ENCODE measurements around the gene MTSS2. TPM values are rescaled to one million over a fixed set of nuclear protein-coding genes. Genes with fewer than 3 reads are reported as not detected.

Gene MTSS2
- total RNA-seq, 1 experiment from 2014 or later: 27.1 TPM

DNA sequence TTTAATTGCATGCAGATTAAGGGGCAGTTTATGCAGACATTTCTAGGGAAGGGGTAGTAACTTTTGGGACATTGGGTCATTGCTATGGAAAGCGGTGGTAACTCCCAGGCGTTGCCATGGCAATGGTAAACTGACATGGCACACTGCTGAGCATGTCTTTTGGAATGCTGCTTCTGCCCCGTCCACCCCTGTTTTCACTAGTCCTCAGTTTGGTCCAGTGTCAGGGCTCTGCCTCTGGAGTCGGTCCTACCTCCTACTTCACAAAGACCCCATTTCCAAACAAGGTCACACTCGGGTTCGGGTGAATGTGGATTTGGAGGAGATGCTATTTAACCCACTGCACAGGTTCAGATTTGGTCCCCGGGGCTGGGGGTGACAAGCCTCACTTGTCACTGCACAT lies 36.6 kb downstream of the MTSS2 start:
- CTCF ChIA-PET: interaction anchor here (0.6 kb wide), 1 partner anchor 146 kb away, joined by 3 read pairs; no protein-coding TSS in a partner anchor
- Mint-ChIP-seq H3K36me3 (ENCODE audit: insufficient read depth, unreplicated experiment) (no peaks in the 10 kb centered on the region), H3K4me1 (ENCODE audit: low read depth, unreplicated experiment) (peaks cover 16% of the 10 kb centered on the region), H3K27me3 (ENCODE audit: unreplicated experiment) (peaks cover 12% of the 10 kb centered on the region), H3K27ac (ENCODE audit: unreplicated experiment) (no peak overlapping the region), H3K4me3 (ENCODE audit: low read depth, unreplicated experiment) (no peak overlapping the region), H3K9me3 (ENCODE audit: low read depth, unreplicated experiment) (no peaks in the 10 kb centered on the region)
- DNase-seq: no peak
- intact Hi-C loops (cut with micrococcal nuclease; ENCODE audit: unreplicated experiment): no loop called here
- TF ChIP-seq, protein P1, sequence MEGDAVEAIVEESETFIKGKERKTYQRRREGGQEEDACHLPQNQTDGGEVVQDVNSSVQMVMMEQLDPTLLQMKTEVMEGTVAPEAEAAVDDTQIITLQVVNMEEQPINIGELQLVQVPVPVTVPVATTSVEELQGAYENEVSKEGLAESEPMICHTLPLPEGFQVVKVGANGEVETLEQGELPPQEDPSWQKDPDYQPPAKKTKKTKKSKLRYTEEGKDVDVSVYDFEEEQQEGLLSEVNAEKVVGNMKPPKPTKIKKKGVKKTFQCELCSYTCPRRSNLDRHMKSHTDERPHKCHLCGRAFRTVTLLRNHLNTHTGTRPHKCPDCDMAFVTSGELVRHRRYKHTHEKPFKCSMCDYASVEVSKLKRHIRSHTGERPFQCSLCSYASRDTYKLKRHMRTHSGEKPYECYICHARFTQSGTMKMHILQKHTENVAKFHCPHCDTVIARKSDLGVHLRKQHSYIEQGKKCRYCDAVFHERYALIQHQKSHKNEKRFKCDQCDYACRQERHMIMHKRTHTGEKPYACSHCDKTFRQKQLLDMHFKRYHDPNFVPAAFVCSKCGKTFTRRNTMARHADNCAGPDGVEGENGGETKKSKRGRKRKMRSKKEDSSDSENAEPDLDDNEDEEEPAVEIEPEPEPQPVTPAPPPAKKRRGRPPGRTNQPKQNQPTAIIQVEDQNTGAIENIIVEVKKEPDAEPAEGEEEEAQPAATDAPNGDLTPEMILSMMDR (IDR thresholded peaks at IDR 0.05; ENCODE audit: unreplicated experiment): no peak
- BruUV-seq (replicated peaks): no TSS peak

DNA sequence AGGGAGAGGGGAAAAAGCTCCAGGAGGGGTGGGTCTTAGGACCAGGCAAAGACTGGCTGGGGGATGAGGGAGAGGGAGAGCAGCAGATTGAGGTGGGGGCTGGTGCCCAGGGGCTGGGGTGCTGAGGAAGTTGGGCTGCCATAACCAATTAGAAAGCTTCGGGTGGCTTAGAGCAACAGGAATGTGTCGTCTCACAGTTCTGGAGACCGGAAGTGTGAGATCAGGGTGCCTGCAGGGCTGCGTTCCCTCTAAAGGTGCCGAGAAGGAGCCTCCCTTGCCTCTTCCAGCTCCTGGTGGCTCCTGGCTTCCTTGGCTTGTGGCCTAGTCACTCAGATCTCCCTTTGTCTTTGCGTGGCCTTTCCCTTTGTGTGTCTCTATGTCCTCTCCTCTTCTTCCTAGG lies 37.2 kb downstream of the MTSS2 start:
- BruUV-seq (replicated peaks): no TSS peak
- CTCF ChIA-PET: interaction anchor here (0.6 kb wide), 1 partner anchor 147 kb away, joined by 3 read pairs; no protein-coding TSS in a partner anchor
- TF ChIP-seq, protein P1 (IDR thresholded peaks at IDR 0.05; ENCODE audit: unreplicated experiment): no peak
- no peaks in the 10 kb centered on the region for H3K36me3 Mint-ChIP-seq (ENCODE audit: insufficient read depth, unreplicated experiment)
- H3K4me1 Mint-ChIP-seq (ENCODE audit: low read depth, unreplicated experiment): peaks cover 10% of the 10 kb centered on the region
- DNase-seq: no peak
- no peaks in the 10 kb centered on the region for H3K9me3 Mint-ChIP-seq (ENCODE audit: low read depth, unreplicated experiment)
- peaks cover 13% of the 10 kb centered on the region for H3K27me3 Mint-ChIP-seq (ENCODE audit: unreplicated experiment)
- H3K4me3 Mint-ChIP-seq (ENCODE audit: low read depth, unreplicated experiment): no peak overlapping the region
- H3K27ac Mint-ChIP-seq (ENCODE audit: unreplicated experiment): no peak overlapping the region
- intact Hi-C loops (cut with micrococcal nuclease; ENCODE audit: unreplicated experiment): no loop called here

DNA sequence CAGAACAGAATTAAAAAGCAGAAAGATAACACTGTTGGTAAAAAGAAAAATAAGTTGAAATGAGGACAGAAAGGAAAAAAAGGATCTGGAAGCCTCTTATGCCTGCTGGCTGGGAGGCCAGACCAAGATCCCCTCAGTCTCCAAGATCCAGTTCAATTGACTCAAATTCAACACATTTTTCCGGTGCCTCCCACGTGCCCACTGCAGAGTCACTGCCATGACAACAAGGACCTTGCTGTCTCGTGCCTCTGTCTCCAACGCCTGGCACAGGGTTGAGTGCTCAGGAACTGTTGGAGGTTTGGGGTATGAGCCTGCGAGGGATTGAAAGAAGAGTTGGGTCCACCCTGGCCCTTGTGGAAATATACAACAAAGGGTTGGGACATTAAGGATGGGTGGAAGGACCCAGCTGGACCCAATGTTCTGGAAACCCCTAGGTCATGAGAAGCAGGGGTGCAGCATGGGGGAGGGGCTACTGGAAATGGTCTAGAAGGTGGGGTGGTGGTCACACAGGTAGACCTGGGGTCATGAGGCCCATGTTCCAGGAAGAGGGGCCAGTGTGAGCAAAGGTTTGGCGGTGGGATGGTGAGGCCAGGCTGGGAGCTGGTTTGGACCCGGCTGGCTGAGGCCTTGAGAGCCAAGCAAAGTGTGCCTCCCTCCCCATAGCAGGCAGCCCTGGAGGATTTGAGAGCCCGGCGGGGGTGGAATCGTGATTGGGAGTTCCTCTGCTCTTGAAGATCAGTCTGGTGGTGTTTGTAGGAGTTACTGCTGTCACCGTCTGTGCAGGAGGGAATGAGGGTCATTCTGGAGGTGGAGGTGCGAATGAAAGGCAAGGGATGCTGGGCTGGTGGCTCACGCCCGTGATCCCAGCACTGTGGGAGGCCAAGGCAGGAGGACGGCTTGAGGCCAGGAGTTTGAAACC lies 38.2 kb downstream of the MTSS2 start:
- CTCF ChIA-PET: no interaction called here
- no TSS peak for BruUV-seq (replicated peaks)
- Mint-ChIP-seq H3K9me3 (ENCODE audit: low read depth, unreplicated experiment) (no peaks in the 10 kb centered on the region), H3K36me3 (ENCODE audit: insufficient read depth, unreplicated experiment) (no peaks in the 10 kb centered on the region), H3K4me1 (ENCODE audit: low read depth, unreplicated experiment) (peaks cover 8% of the 10 kb centered on the region), H3K4me3 (ENCODE audit: low read depth, unreplicated experiment) (no peak overlapping the region), H3K27ac (ENCODE audit: unreplicated experiment) (no peak overlapping the region), H3K27me3 (ENCODE audit: unreplicated experiment) (peaks cover 18% of the 10 kb centered on the region)
- TF ChIP-seq, protein P1 (IDR thresholded peaks at IDR 0.05; ENCODE audit: unreplicated experiment): no peak
- intact Hi-C loops (cut with micrococcal nuclease; ENCODE audit: unreplicated experiment): no loop called here
- DNase-seq: no peak

DNA sequence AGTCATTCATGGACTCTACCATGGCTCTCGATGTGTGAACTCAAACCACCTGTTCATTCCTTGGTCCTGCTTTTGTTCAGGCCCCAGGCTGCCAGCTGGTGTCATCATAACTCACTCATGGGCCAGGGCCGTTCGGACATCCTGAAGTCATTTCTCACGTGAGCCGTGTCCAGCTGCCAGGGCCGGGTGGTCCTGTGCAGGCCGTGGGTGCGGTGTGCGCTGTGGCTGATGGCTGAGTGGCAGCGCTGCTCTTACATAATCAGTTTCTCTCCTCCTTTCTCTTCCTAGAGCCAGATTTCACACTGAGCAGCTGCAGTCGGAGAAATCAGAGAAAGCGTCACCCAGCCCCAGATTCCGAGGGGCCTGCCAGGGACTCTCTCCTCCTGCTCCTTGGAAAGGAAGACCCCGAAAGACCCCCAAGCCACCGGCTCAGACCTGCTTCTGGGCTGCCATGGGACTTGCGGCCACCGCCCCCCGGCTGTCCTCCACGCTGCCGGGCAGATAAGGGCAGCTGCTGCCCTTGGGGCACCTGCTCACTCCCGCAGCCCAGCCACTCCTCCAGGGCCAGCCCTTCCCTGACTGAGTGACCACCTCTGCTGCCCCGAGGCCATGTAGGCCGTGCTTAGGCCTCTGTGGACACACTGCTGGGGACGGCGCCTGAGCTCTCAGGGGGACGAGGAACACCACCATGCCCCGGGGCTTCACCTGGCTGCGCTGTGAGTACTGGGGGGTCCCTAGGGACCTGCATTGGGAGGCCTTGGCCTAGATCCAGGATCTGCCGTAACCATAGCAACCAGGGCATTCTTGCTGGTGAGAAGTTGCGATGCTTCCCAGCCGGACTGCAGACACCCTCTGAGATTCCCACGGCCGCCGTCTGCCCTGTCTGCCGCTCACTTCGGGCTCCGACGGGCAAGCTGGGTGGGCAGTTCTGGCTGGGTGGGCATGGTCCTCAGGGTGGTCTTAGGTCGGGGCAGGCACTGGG lies 39.3 kb downstream of the MTSS2 start, which contains the start of gene IL34:
TSS of gene IL34 (plus strand) at position 300 of the 982 bp plus-strand sequence. CDS start at position 689, 389 bp downstream.
- Mint-ChIP-seq H3K4me3 (ENCODE audit: low read depth, unreplicated experiment) (no peak within 1 kb of the TSS), H3K27me3 (ENCODE audit: unreplicated experiment) (peaks cover 29% of the 10 kb centered on the region), H3K9me3 (ENCODE audit: low read depth, unreplicated experiment) (no peaks in the 10 kb centered on the region), H3K4me1 (ENCODE audit: low read depth, unreplicated experiment) (peaks cover 6% of the 10 kb centered on the region), H3K36me3 (ENCODE audit: insufficient read depth, unreplicated experiment) (no peaks in the 10 kb centered on the region), H3K27ac (ENCODE audit: unreplicated experiment) (no peak within 1 kb of the TSS)
- intact Hi-C loops (cut with micrococcal nuclease; ENCODE audit: unreplicated experiment): no loop called here
- TF ChIP-seq, protein P1 (IDR thresholded peaks at IDR 0.05; ENCODE audit: unreplicated experiment): no peak
- DNase-seq: no peak
- BruUV-seq (replicated peaks): no TSS peak
- CTCF ChIA-PET: no interaction called here
